Measurements from ENCODE around the gene ZNF768.

DNA sequence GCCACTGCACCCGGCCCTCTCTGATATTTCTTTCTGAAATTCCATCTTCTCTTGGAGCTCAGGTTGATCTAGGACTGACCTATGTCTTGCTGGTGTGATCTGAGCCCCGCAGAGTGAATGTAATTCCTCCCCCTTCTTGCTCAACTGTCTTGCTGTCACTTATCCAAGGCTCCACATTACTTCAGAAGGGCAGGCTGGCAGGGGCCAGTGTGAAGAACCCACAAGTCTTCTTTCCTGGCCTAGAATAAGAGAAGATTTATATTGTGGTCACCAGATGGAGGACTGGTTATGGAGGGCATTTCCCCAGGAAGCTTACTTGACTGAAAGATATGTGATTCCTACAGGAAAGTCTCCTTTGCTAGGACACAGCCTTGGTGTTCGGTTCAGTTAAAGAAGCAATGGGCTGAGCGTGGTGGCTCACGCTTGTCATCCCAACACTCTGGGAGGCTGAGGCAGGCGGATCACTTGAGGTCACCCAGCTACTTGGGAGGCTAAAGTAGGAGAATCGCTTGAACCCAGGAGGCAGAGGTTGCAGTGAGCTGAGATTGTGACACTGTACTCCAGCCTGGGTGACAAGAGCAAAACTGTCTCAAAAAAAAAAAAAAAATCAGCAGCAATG, 40.4 kb downstream of the ZNF768 start:
- TF ChIP-seq, protein P1, sequence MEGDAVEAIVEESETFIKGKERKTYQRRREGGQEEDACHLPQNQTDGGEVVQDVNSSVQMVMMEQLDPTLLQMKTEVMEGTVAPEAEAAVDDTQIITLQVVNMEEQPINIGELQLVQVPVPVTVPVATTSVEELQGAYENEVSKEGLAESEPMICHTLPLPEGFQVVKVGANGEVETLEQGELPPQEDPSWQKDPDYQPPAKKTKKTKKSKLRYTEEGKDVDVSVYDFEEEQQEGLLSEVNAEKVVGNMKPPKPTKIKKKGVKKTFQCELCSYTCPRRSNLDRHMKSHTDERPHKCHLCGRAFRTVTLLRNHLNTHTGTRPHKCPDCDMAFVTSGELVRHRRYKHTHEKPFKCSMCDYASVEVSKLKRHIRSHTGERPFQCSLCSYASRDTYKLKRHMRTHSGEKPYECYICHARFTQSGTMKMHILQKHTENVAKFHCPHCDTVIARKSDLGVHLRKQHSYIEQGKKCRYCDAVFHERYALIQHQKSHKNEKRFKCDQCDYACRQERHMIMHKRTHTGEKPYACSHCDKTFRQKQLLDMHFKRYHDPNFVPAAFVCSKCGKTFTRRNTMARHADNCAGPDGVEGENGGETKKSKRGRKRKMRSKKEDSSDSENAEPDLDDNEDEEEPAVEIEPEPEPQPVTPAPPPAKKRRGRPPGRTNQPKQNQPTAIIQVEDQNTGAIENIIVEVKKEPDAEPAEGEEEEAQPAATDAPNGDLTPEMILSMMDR (IDR thresholded peaks at IDR 0.05) = no peak
- TF ChIP-seq POLR2A (IDR thresholded peaks at IDR 0.05) = no peak

Measured in adrenal gland (tissue), 5 donors.